GM18907 (cell line): Measurements from ENCODE around the gene VPS11.
"Not testable (repeated sequence)": the region's sequence is repeated elsewhere in the genome, so short reads cannot be mapped to it uniquely, and the experiment has no call there.

Experiments used
- ATAC-seq: cut with Tn5 transposase; IDR thresholded peaks from one replicate; pipeline ENCODE4 v1.9.1; 2021; ENCODE audit warnings: mild to moderate bottlenecking, moderate library complexity; ENCODE audit not compliant: unreplicated experiment

Gene VPS11

GRCh38 chr11:119101759-119102423 lies 34.3 kb downstream of the VPS11 start, which contains the start of gene DPAGT1:
Gene DPAGT1, minus strand, starts transcription at chr11:119101853. Its CDS starts 198 bp downstream, at chr11:119101655.
- ATAC-seq, result peak; percentile 79

- ATAC-seq, result not testable (repeated sequence)
Measured at GRCh38 chr11:119103161-119103664, 35.6 kb downstream of the VPS11 start.

DNA sequence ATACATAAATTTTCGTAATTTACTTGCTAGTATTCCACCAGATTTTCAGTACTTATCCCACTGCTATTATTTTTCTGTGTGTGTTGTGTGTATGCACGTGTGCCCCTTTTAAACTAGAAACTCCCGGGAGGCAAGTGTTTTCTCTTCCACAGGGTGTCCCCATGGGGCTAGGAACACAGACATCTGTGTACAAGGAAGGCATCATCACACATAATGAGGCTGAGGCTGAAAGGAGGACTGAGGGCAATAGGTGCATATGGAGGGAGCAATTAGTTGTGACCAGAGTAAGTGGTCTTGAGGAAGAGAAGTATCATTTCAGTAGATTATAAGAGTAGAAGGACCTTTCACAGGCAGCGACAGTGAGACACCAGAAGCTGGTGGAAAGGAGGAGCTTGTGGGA lies 36.2 kb downstream of the VPS11 start:
- ATAC-seq, result no peak

DNA sequence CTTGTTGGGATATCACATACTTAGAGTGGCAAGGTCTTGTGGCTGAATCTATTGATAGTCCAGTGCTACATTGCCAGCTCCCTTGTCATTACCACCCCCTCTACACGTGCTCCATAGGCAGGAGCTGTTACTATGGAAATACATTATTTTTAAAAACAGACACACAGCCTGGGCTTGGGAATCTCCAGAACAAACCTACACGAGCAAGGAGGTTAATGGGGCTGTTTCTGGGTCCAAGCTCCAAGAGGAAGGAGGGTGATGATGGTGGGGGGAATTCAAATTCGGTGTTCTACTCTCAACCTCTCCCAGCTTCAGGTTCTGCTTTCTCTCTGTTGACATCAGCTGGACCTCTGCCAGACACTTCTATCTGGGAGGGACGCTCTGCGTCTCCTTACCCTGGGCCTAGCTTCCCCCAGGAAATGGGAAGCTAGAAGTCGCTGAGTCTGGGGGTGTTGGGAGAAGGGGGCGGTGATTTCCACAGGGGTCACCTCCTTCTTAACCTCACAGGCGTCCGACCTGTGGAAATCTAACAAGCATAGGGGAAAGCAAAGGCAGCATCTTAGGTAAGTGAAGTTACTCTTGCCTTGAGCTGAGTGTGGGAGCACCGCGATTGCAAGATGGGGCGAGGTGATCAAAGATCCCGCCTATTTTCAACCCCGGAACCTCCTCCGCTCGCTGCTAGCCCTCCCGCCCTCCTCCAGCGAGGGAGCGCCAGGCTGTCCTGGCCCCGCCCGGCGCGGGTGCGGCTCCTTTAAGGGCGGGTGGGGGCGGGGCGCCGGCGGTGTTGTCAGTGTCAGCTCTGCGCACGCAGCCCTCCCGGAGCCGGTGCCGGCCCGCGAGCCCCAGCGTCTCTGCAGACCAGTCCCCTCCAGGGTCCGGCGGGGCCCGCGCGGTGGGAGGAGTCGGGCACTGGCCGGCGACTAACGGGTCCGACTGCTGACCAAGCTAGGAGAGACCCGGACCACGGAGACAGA lies 39.2 kb downstream of the VPS11 start, which contains the start of gene C2CD2L:
TSS of gene C2CD2L (plus strand) at position 781 of the 974 bp plus-strand sequence. CDS start 398 bp downstream, outside the sequence.
- ATAC-seq, result peak; percentile 70

DNA sequence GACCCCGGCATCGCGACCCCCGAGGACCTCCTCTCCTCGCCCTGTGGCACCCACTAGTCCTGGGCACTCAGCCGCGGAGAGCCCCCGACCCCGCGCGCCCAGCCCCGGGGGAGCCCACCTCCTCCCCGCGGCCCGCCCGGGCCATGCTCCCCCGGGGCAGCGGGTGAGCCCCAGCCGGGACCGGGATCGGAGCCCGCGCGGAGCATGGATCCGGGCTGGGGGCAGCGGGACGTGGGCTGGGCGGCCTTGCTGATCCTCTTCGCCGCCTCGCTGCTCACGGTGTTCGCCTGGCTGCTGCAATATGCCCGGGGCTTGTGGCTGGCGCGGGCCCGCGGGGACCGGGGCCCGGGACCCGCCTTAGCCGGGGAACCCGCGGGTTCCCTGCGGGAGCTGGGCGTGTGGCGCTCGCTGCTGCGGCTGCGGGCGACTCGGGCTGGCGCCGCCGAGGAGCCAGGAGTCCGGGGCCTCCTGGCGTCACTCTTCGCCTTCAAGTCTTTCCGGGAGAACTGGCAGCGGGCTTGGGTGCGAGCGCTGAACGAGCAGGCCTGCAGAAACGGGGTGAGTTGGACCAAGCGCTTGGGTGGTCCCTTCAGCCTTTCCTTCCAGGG lies 40.0 kb downstream of the VPS11 start:
- peak; percentile 19 for ATAC-seq

GRCh38 chr11:119108146-119108856 lies 40.7 kb downstream of the VPS11 start:
- ATAC-seq, result no peak

DNA sequence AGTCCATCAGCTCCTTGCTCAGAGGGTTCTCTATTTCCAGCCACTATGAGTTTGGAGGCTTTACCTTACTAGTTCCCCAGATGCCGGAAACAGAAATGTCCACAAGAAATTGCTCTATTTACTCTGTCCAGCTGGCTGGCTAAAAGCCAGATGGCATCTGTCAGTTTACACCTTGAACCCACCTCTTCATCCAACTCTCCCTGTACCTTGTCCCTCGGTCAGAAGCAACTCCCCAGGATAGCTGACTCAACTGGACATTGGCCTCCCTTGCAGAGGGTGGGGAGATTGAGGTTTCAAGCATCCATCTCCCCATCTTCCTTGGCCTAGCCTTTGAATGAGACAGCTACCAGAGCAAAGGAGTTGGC lies 41.2 kb downstream of the VPS11 start:
- ATAC-seq, result no peak

DNA sequence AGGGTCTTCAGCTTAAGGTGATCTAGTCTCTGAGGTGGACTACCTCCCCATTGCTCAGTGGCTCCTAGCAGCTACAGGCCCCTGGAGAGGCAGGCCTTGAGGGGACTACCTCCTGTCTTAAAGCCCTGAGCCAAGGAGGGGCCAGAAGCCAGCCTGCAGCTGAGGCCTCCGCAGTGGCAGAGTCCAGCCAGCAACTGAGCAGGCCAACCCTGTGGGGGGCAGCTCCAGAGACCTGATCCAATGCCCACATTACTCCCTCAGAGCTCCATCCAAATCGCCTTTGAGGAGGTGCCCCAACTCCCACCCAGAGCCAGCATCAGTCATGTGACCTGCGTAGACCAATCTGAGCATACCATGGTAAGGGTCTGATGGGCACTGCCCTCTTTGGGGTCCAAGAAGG lies 42.2 kb downstream of the VPS11 start:
- ATAC-seq, result no peak

- ATAC-seq, result no peak
Measured at GRCh38 chr11:119110439-119110838, 42.8 kb downstream of the VPS11 start.

- no peak for ATAC-seq
Measured at GRCh38 chr11:119111361-119111925, 43.8 kb downstream of the VPS11 start.

GRCh38 chr11:119112314-119113020 lies 44.8 kb downstream of the VPS11 start:
- no peak for ATAC-seq

- no peak for ATAC-seq
Measured at GRCh38 chr11:119113716-119114115, 46.1 kb downstream of the VPS11 start.

- ATAC-seq, result no peak
Measured at GRCh38 chr11:119114351-119114750, 46.7 kb downstream of the VPS11 start.

DNA sequence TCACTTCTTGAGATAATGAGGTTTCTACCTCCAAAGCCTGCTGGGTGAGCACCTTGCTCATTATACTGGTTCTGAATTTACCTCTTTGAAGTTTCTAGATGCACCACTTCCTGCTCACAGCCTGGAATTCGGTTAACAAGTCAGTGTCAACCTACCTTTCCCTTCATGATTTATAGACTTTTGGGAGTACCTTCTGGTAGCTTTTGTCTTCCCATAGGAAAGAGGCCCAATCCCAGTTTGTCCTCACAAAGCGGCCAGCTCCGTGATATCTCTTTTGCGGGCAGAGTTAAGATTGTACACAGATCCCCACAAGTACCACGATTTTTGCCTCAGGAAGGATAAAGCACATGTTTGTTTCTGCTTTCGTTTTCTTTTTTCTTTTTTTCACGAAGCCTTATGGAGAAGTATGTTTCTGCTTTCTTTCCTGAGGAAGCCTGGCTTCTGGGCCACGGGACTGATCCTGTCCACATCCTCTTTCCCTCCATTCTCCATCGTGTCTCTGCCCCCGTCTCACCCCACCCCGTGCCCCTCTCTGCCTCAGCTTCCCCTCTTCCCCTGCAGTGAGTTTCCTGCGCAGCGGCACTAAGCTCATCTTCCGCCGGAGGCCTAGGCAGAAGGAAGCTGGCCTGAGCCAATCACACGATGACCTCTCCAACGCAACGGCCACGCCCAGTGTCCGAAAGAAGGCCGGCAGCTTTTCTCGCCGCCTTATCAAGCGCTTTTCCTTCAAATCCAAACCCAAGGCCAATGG lies 48.0 kb downstream of the VPS11 start:
- ATAC-seq, result no peak

- no peak for ATAC-seq
Measured at GRCh38 chr11:119116235-119116594, 48.6 kb downstream of the VPS11 start.

GRCh38 chr11:119116601-119117000 lies 49.0 kb downstream of the VPS11 start:
- no peak for ATAC-seq

GRCh38 chr11:119117004-119117706 lies 49.5 kb downstream of the VPS11 start:
- no peak for ATAC-seq

GRCh38 chr11:119118227-119118626 lies 50.6 kb downstream of the VPS11 start:
- no peak for ATAC-seq
